22Rv1 (cell line): ENCODE measurements around the gene PLEKHD1.

Experiments
- ZFX ChIP-seq: fragments of 450-650 bp; IDR thresholded peaks from 2 replicates; pipeline ENCODE4 v1.6.1; 2017; ENCODE audit warnings: antibody characterized with exemption, borderline replicate concordance
- TF ChIP-seq, protein P1 (sequence below): fragments of 450-650 bp; IDR thresholded peaks from 2 replicates; pipeline ENCODE4 v1.5.1; 2017; ENCODE audit warnings: mild to moderate bottlenecking

DNA sequence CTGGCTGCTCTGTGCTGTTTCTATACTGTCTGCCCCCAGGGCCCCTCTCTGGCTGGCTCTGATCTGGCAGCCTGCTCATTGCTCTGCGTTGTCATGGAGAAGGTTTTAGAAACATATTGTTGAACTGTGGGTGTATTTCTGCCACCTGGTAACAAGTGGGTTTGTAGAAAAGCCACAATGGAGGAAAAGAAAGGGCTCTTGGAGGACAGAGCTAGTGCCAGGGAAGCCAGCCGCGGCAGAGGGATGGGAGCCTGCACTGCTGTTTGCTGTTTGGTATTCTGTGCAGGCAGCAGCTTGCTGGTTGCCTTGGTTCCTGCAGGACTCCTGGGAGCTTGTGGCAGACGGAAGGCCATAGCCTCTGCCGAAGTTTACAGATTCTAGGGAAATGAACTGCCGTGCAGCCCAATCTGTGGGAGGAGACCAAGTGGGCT lies 75.1 kb downstream of the PLEKHD1 start:
- TF ChIP-seq, protein P1, sequence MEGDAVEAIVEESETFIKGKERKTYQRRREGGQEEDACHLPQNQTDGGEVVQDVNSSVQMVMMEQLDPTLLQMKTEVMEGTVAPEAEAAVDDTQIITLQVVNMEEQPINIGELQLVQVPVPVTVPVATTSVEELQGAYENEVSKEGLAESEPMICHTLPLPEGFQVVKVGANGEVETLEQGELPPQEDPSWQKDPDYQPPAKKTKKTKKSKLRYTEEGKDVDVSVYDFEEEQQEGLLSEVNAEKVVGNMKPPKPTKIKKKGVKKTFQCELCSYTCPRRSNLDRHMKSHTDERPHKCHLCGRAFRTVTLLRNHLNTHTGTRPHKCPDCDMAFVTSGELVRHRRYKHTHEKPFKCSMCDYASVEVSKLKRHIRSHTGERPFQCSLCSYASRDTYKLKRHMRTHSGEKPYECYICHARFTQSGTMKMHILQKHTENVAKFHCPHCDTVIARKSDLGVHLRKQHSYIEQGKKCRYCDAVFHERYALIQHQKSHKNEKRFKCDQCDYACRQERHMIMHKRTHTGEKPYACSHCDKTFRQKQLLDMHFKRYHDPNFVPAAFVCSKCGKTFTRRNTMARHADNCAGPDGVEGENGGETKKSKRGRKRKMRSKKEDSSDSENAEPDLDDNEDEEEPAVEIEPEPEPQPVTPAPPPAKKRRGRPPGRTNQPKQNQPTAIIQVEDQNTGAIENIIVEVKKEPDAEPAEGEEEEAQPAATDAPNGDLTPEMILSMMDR = no peak
- no peak for TF ChIP-seq ZFX
